ENCODE measurements around the gene MATN3.

DNA sequence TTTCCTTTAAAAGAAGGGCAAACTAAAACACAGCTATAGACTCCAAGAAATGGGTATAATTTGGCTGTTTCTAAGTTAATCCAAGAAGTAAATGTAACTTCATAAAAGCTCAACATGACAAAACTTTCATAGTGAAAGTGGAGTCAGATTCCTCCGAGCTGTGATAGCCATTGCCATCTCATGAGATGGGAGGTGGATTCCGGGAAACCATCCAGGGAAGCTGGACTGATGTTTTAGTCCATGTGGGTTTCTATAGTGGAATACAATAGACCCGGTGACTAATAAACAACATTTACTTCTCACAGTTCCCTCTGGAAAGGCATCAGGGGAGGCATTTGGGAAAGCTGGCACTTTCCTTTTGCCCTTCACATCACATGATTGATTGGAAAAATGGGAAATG lies 49.0 kb upstream of the MATN3 start:
- TF ChIP-seq CTCF (IDR thresholded peaks at IDR 0.05) (no peak), EZH2phosphoT487 (IDR thresholded peaks at IDR 0.05) (no peak), EZH2 (IDR thresholded peaks at IDR 0.05) (no peak)
